HCT116 (cell line): ENCODE results near the gene MEG3.

Experiments
- CEBPB ChIP-seq: IDR thresholded peaks from 2 replicates; pipeline ENCODE4 v1.6.1; 2012; ENCODE audit warnings: low read depth
- CTCF ChIP-seq, 3 experiments: fragments of 200-600 bp in 1 of 3; sonication (generic) in 1 of 3; IDR thresholded peaks in 2 of 3; conservative IDR thresholded peaks in 1 of 3; 2 replicates each; pipeline ENCODE4 v1.5.1; 2012 to 2017; ENCODE audit warnings: low read depth in 2 of 3, low read length in 2 of 3, antibody characterized with exemption in 1 of 3, borderline replicate concordance in 1 of 3, control low read depth in 1 of 3, mild to moderate bottlenecking in 1 of 3, mixed read lengths in 1 of 3, mixed run types in 1 of 3, moderate library complexity in 1 of 3; ENCODE audit not compliant: insufficient read depth in 1 of 3
- ELF1 ChIP-seq: IDR thresholded peaks from 2 replicates; pipeline ENCODE4 v1.6.1; 2012; ENCODE audit warnings: low read depth, borderline replicate concordance
- EZH2 ChIP-seq: fragments of 200-600 bp; sonication (generic); IDR thresholded peaks from 2 replicates; pipeline ENCODE4 v1.6.1; 2017; ENCODE audit warnings: antibody characterized with exemption, mixed run types
- EZH2phosphoT487 ChIP-seq: fragments of 200-600 bp; IDR thresholded peaks from 2 replicates; pipeline ENCODE4 v1.6.1; 2018; ENCODE audit warnings: antibody characterized with exemption, borderline replicate concordance
- FOSL1 ChIP-seq: IDR thresholded peaks from 2 replicates; pipeline ENCODE4 v1.6.1; 2012; ENCODE audit warnings: low read depth
- JUND ChIP-seq: IDR thresholded peaks from 2 replicates; pipeline ENCODE4 v1.6.1; 2012
- MAX ChIP-seq: IDR thresholded peaks from 2 replicates; pipeline ENCODE4 v1.6.1; 2012
- POLR2A ChIP-seq: IDR thresholded peaks from 2 replicates; pipeline ENCODE4 v1.7.0; 2011; ENCODE audit warnings: borderline replicate concordance; ENCODE audit not compliant: insufficient read depth, insufficient read length; ENCODE audit errors: extremely low read depth
- POLR2AphosphoS5 ChIP-seq: IDR thresholded peaks from 2 replicates; pipeline ENCODE4 v1.6.1; 2011; ENCODE audit warnings: mild to moderate bottlenecking, low read depth, low read length, moderate library complexity
- RAD21 ChIP-seq: IDR thresholded peaks from 2 replicates; pipeline ENCODE4 v1.6.1; 2012; ENCODE audit warnings: low read depth, mild to moderate bottlenecking
- REST ChIP-seq: IDR thresholded peaks from 2 replicates; pipeline ENCODE4 v1.6.1; 2012; ENCODE audit warnings: low read depth
- SP1 ChIP-seq: IDR thresholded peaks from 2 replicates; pipeline ENCODE4 v1.6.1; 2012; ENCODE audit warnings: low read depth

GRCh38 chr14:100887728-100888335 is 61.9 kb downstream of the MEG3 start:
- TF ChIP-seq POLR2AphosphoS5: no peak
- TF ChIP-seq CTCF (IDR thresholded peaks at IDR 0.05 in 2 of 3, conservative IDR thresholded peaks at IDR 0.05 in 1 of 3; ENCODE audit: borderline replicate concordance in 1 of 3, insufficient read depth in 1 of 3, low read depth in 2 of 3, low read length in 2 of 3): no peak
- TF ChIP-seq SP1: no peak
- no peak for TF ChIP-seq POLR2A
- no peak for TF ChIP-seq CEBPB
- TF ChIP-seq ELF1: no peak
- TF ChIP-seq MAX: no peak
- TF ChIP-seq EZH2phosphoT487: no peak
- TF ChIP-seq JUND: no peak
- TF ChIP-seq RAD21: no peak
- no peak for TF ChIP-seq FOSL1
- TF ChIP-seq EZH2: no peak
- TF ChIP-seq REST: no peak
